Loucy (cell line): ENCODE data around the gene P2RY2.

Source experiments
- H2AFZ ChIP-seq: fragments of 200-600 bp; sonication (generic); 2 replicates; pipeline ENCODE4 v1.6.0; 2016; ENCODE audit warnings: antibody characterized with exemption, mild to moderate bottlenecking, low read length, moderate library complexity
- H3F3A ChIP-seq: fragments of 200-600 bp; 2 replicates; pipeline ENCODE4 v1.6.0; 2016; ENCODE audit warnings: antibody characterized with exemption, low read depth, mild to moderate bottlenecking
- H3K27me3 ChIP-seq: fragments of 200-600 bp; sonication (generic); 2 replicates; pipeline ENCODE4 v1.6.1; 2014; ENCODE audit warnings: low read length, mild to moderate bottlenecking; ENCODE audit not compliant: insufficient read depth, poor library complexity, severe bottlenecking
- H3K36me3 ChIP-seq: fragments of 200-600 bp; sonication (generic); 2 replicates; pipeline ENCODE4 v1.6.1; 2016; ENCODE audit warnings: low read length; ENCODE audit not compliant: insufficient read depth
- H3K4me1 ChIP-seq: fragments of 200-600 bp; sonication (generic); 2 replicates; pipeline ENCODE4 v1.5.1; 2014; ENCODE audit warnings: low read length, mild to moderate bottlenecking; ENCODE audit not compliant: insufficient read depth, poor library complexity, severe bottlenecking
- H3K4me2 ChIP-seq: fragments of 200-600 bp; sonication (generic); 2 replicates; pipeline ENCODE4 v1.6.0; 2014; ENCODE audit warnings: antibody characterized with exemption, low read length, low read depth, mild to moderate bottlenecking; ENCODE audit not compliant: poor library complexity, severe bottlenecking
- H3K4me3 ChIP-seq: fragments of 200-600 bp; sonication (generic); 2 replicates; pipeline ENCODE4 v1.5.1; 2014; ENCODE audit warnings: low read length, mild to moderate bottlenecking, mixed read lengths; ENCODE audit not compliant: poor library complexity, severe bottlenecking
- H3K79me2 ChIP-seq: fragments of 200-600 bp; sonication (generic); 2 replicates; pipeline ENCODE4 v1.6.1; 2014; ENCODE audit warnings: low read length; ENCODE audit not compliant: insufficient read depth
- H3K9ac ChIP-seq: fragments of 200-600 bp; sonication (generic); 2 replicates; pipeline ENCODE4 v1.6.0; 2014; ENCODE audit warnings: mild to moderate bottlenecking, low read depth, low read length, moderate library complexity; ENCODE audit not compliant: poor library complexity, severe bottlenecking
- H3K9me2 ChIP-seq: fragments of 200-600 bp; sonication (generic); replicated peaks from 2 replicates; pipeline ENCODE4 v1.6.1; 2016; ENCODE audit warnings: low read depth, low read length, mixed read lengths
- H3K9me3 ChIP-seq: fragments of 200-600 bp; sonication (generic); 2 replicates; pipeline ENCODE4 v1.6.1; 2014; ENCODE audit warnings: mild to moderate bottlenecking, antibody characterized with exemption, low read length, low read depth; ENCODE audit not compliant: insufficient read depth
- H4K20me1 ChIP-seq: fragments of 200-600 bp; sonication (generic); 2 replicates; pipeline ENCODE4 v1.6.0; 2014; ENCODE audit warnings: antibody characterized with exemption, low read length, mild to moderate bottlenecking; ENCODE audit not compliant: insufficient read depth, poor library complexity, severe bottlenecking
- CTCF ChIP-seq: fragments of 200-600 bp; sonication (generic); conservative IDR thresholded peaks from 2 replicates; pipeline ENCODE4 v1.5.1; 2014; ENCODE audit warnings: mild to moderate bottlenecking, antibody characterized with exemption, low read length
- EZH2phosphoT487 ChIP-seq: fragments of 200-600 bp; IDR thresholded peaks from 2 replicates; pipeline ENCODE4 v1.6.1; 2018; ENCODE audit warnings: antibody characterized with exemption, mild to moderate bottlenecking, moderate library complexity, borderline replicate concordance

P2RY2 gene

GRCh38 chr11:73259406-73260126 lies 41.5 kb downstream of the P2RY2 start:
- no peaks in the 10 kb centered on the region for H3F3A ChIP-seq
- no peaks in the 10 kb centered on the region for H4K20me1 ChIP-seq
- H2AFZ ChIP-seq: no peak overlapping the region
- H3K79me2 ChIP-seq: no peaks in the 10 kb centered on the region
- no peaks in the 10 kb centered on the region for H3K4me1 ChIP-seq
- H3K9ac ChIP-seq: no peak overlapping the region
- H3K36me3 ChIP-seq: no peaks in the 10 kb centered on the region
- no peak overlapping the region for H3K4me3 ChIP-seq
- H3K9me3 ChIP-seq: no peaks in the 10 kb centered on the region
- H3K9me2 ChIP-seq: no peaks in the 10 kb centered on the region
- H3K27me3 ChIP-seq: no peaks in the 10 kb centered on the region
- no peak overlapping the region for H3K4me2 ChIP-seq
- TF ChIP-seq EZH2phosphoT487 (no peak), CTCF (no peak)

- Histone ChIP-seq H4K20me1 (no peaks in the 10 kb centered on the region), H3K27me3 (no peaks in the 10 kb centered on the region), H2AFZ (no peak overlapping the region), H3K9me2 (no peaks in the 10 kb centered on the region), H3K4me3 (no peak overlapping the region), H3F3A (no peaks in the 10 kb centered on the region), H3K9me3 (no peaks in the 10 kb centered on the region), H3K4me1 (no peaks in the 10 kb centered on the region), H3K9ac (no peak overlapping the region), H3K79me2 (no peaks in the 10 kb centered on the region), H3K4me2 (no peak overlapping the region), H3K36me3 (no peaks in the 10 kb centered on the region)
- no peak for TF ChIP-seq EZH2phosphoT487
- TF ChIP-seq CTCF: no peak
Measured at GRCh38 chr11:73260127-73260457, 42.0 kb downstream of the P2RY2 start.

- no peak overlapping the region for H3K4me2 ChIP-seq
- H3K27me3 ChIP-seq: no peaks in the 10 kb centered on the region
- H4K20me1 ChIP-seq: no peaks in the 10 kb centered on the region
- no peaks in the 10 kb centered on the region for H3K9me3 ChIP-seq
- peaks cover 7% of the 10 kb centered on the region for H3K4me1 ChIP-seq
- H3F3A ChIP-seq: no peaks in the 10 kb centered on the region
- no peaks in the 10 kb centered on the region for H3K36me3 ChIP-seq
- H3K9ac ChIP-seq: no peak overlapping the region
- H3K79me2 ChIP-seq: no peaks in the 10 kb centered on the region
- no peak overlapping the region for H3K4me3 ChIP-seq
- TF ChIP-seq EZH2phosphoT487 (no peak), CTCF (no peak)
- no peak overlapping the region for H2AFZ ChIP-seq
- H3K9me2 ChIP-seq: no peaks in the 10 kb centered on the region
Measured at GRCh38 chr11:73262851-73263495, 44.9 kb downstream of the P2RY2 start.
